HG03175 (cell line): ENCODE results near the gene CLINT1.
"Not testable (repeated sequence)": the region's sequence is repeated elsewhere in the genome, so short reads cannot be mapped to it uniquely, and the experiment has no call there.

ENCODE experiments used
- ATAC-seq: cut with Tn5 transposase; IDR thresholded peaks from one replicate; pipeline ENCODE4 v1.9.1; 2021; ENCODE audit warnings: mild to moderate bottlenecking, moderate library complexity; ENCODE audit not compliant: unreplicated experiment

Gene CLINT1

DNA sequence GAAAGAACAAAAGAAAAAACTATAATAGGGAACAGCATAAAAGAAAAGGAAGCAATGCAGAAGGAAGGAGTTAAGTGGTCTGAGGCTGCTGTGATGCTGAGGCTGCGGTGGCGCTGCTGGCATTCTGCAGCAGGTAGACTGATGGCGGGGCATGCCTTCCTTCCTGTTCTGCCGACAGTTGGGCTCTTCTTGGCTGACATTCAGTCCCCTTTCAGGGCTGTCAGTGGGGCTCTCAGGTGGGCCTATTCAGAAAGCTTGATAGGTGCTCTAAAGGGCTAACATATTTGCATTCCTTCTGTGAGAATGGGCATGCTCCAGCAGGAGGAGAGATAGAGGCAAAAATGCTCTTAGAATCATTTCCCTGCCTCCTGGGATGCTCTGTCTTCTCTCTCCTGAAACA is 5.1 kb upstream of the CLINT1 start:
- ATAC-seq: no peak

DNA sequence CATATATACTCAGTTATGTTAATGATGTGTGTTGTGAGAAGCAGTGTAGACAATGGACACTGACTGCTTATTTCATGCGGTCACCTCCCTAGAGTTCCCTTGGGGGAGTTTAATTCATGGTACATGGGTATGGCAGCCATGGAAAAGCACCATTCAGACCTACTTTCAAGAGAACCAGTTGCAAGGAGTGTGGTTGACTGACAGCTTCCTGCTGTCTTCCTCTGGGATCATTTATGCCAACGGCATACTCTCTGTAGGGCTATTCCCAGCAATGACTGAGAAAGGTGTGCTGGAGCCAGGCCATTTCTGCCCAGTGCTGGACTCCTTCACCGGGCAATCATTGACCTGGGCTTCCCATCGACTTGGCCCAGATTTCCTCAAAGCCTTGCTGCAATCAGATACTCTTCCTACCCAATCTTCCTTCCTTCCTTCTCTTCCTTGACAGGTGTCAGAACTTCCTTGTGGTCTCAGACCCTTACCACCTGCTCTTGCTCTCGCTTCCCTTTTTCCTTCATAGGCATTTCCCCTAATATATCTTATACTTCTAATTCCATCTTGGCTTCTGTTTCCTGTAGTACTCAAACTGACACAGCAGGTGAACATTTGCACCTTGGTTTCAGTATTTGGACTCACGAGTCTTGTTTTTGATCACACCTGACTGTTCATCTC is 3.4 kb upstream of the CLINT1 start:
- no peak for ATAC-seq

- ATAC-seq: peak; percentile 64
These were observed 2.2 kb upstream of the CLINT1 start for GRCh38 chr5:157860898-157861890.

GRCh38 chr5:157859227-157859575 is 256 bp upstream of the CLINT1 start:
- ATAC-seq: no peak

DNA sequence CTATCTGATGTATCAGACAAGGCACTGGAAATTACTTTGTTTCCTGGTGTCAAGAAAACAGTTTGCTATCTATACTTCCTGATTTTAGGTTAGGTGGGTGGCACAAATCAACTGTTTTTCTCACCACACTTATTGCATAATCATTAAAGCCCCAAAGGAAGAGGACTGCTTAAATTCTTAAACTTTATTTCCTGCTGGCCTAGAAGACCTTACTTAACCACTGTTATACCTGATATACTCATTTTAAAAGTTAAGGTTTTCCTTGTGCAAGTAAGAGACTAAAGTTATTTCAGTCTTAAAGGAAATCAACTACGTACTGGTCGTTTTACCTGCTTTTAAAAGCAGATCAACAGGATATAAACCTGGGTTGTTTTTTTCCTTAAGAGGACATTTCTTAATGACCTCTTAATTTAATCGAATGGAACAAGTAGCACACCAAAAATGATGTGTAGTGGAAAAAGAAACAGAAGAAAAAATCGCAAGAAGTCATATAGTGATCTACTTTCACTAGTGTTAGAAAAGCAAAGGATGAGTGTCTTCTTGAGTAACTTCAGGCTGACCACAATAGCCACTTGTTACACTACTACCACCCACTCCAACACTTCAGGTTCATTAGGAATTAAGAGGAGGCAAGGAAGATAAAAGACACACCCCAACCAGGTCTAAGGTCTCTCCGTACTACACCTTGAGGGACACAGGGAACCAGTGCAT is 974 bp downstream of the CLINT1 start:
- ATAC-seq: peak; percentile 25

- ATAC-seq: no peak
These were observed 3.4 kb downstream of the CLINT1 start for GRCh38 chr5:157855404-157855994.

DNA sequence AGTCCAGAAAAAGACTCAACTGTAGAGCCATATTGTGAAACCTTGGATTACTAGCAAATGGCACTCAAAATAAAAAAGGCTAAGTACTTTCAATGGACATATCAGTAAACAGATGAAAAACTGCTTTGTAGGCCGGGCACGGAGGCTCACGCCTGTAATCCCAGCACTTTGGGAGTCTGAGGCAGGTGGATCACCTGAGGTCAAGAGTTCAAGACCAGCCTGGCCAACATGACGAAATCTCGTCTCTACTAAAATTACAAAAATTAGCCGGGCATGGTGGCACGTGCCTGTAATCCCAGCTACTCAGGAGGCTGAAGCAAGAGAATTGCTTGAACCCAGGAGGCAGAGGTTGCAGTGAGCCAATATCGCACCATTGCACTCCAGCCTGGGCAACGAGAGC is 5.6 kb downstream of the CLINT1 start:
- not testable (repeated sequence) for ATAC-seq

- ATAC-seq: no peak
These were observed 12.9 kb downstream of the CLINT1 start for GRCh38 chr5:157845914-157846598.

- no peak for ATAC-seq
These were observed 16.2 kb downstream of the CLINT1 start for GRCh38 chr5:157842787-157843186.

- no peak for ATAC-seq
These were observed 16.8 kb downstream of the CLINT1 start for GRCh38 chr5:157842185-157842584.

GRCh38 chr5:157839157-157839795 is 19.7 kb downstream of the CLINT1 start:
- no peak for ATAC-seq

DNA sequence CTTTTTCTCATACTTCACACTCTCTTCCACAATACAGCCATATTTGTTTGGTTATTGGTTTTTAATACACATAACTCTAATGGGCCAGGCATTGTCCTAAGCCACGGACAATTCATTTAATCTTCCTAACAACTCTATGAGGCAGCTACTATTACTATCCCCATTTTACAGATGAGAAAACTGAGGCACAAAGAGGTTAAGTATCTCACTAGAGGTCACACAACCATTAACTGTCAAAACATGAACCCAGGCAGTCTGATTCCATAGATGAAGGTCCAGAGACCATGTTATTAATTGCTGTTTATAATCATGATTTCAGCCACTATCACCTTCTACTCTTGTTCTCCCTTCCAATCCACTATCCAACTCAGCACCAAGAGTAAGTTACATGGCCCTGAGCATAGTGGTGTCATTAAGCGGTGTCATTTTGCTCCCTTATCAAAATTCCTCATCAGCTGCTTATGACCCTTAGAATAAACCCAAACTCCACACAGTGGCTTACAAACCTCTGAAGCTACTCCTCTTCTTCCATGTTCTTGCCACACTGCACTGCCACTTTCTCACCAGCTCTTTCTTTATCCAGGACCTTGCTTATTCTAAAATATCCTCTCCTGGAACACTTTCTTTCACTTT is 22.7 kb downstream of the CLINT1 start:
- ATAC-seq: no peak

DNA sequence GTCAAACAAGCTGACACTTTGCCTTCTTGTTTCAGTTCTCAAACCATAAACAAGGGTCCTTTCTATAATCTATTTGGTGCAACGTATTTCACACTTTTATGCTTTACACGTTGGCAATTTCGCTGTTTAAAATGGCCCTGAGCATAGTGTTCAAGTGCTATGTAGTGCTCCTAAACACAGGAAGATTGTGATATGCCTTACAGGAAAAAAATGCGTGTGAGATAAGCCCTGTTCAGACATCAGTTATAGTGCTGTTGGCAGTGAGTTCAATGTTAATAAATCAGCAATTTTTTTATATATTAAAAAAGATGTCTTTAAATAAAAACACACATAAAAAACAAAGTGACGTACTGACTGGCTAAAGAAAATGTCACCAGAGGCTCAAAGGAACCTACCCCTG is 23.9 kb downstream of the CLINT1 start:
- no peak for ATAC-seq

- ATAC-seq: no peak
These were observed 29.9 kb downstream of the CLINT1 start for GRCh38 chr5:157828944-157829639.

GRCh38 chr5:157828105-157828943 is 30.6 kb downstream of the CLINT1 start:
- ATAC-seq: no peak

- no peak for ATAC-seq
These were observed 31.5 kb downstream of the CLINT1 start for GRCh38 chr5:157827423-157827822.

DNA sequence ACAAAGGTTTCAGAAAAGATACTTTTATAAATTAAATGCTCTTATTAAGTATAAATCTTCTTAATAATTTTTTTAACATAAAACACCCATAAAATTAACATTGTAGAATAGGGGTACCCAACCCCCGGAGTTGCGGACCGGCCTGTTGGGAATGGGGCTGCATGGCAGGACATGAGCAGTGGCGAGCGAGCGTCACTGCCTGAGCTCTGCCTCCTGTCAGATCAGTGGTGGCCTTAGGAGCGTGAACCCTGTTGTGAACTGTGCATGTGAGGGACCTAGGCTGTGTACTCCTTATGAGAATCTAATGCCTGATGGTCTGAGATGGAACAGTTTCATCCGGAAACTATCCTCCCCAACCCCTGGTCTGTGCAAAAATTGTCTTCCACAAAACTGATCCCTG is 35.3 kb downstream of the CLINT1 start:
- ATAC-seq: no peak
